Gastrocnemius medialis (tissue), 4 donors: ENCODE data around the gene C4orf33. TPM values are rescaled to one million over a fixed set of nuclear protein-coding genes. Genes with fewer than 3 reads are reported as not detected.

Experiments used
- ATAC-seq, 2 donors: fragments of 150-250 bp; one replicate each; pipeline ENCODE4 v1.9.1; 2016
- DNase-seq, 2 donors: peaks; one replicate each; pipeline ENCODE4 v3.0.0-alpha.2; 2019
- H3K27ac ChIP-seq, 4 donors: fragments of 200-600 bp; sonication (generic); 1 replicate in 1 of 4; 2 replicates in 3 of 4; pipeline ENCODE4 v1.5.1; 2016 to 2018; ENCODE audit warnings: mild to moderate bottlenecking in 2 of 4, moderate library complexity in 1 of 4
- H3K27me3 ChIP-seq, 3 donors: fragments of 200-600 bp; sonication (generic) in 2 of 3; 1 replicate in 1 of 3; 2 replicates in 2 of 3; pipeline versions ENCODE4 v1.5.1 to v1.6.0; 2016 to 2019; ENCODE audit warnings: mild to moderate bottlenecking in 1 of 3, moderate library complexity in 1 of 3
- H3K36me3 ChIP-seq, 2 donors: fragments of 200-600 bp; sonication (generic) in 1 of 2; one replicate each; pipeline ENCODE4 v1.5.1; 2017 to 2018
- H3K4me1 ChIP-seq, 2 donors: fragments of 200-600 bp; sonication (generic) in 1 of 2; one replicate each; pipeline ENCODE4 v1.5.1; 2016 to 2017; ENCODE audit warnings: mild to moderate bottlenecking in 2 of 2
- H3K4me3 ChIP-seq, 4 donors: fragments of 200-600 bp; sonication (generic) in 3 of 4; 1 replicate in 1 of 4; 2 replicates in 3 of 4; pipeline ENCODE4 v1.5.1; 2016 to 2019; ENCODE audit warnings: mild to moderate bottlenecking in 2 of 4
- H3K9me3 ChIP-seq, 3 donors: fragments of 200-600 bp; sonication (generic) in 2 of 3; 1 replicate in 1 of 3; 2 replicates in 2 of 3; pipeline ENCODE4 v1.5.1; 2016 to 2019
- CTCF ChIP-seq, 5 experiments: fragments of 450-650 bp in 3 of 5; fragments of 200-600 bp in 2 of 5; sonication (generic) in 2 of 5; IDR thresholded peaks in 4 of 5; conservative IDR thresholded peaks in 1 of 5; 1 replicate in 4 of 5; 2 replicates in 1 of 5; pipeline ENCODE4 v1.5.1; 2016 to 2019; ENCODE audit warnings: antibody characterized with exemption in 5 of 5, mild to moderate bottlenecking in 3 of 5, moderate library complexity in 3 of 5
- POLR2A ChIP-seq, 2 donors: fragments of 450-650 bp; IDR thresholded peaks; one replicate each; pipeline ENCODE4 v1.6.1; 2017; ENCODE audit warnings: antibody characterized with exemption in 2 of 2, mild to moderate bottlenecking in 2 of 2, moderate library complexity in 2 of 2
- in situ Hi-C, 4 donors: fragments of 200-750 bp; cut with MboI; loops; one replicate each; pipeline versions ENCODE4 v1.15.0 to v1.8.0; 2017; ENCODE audit warnings: low sequenced_read_pairs in 4 of 4
- intact Hi-C: fragments of 100-400 bp; cut with DNase I; formaldehyde crosslinking; loops from one replicate; pipeline ENCODE4 v1.15.1; 2023; ENCODE audit warnings: low total_unique reads
- total RNA-seq, 4 donors: library from RNA; depleted of rRNA; stranded (reverse); fragments of >200 nt; gene quantifications; one replicate each; pipeline versions ENCODE4 v1.1.0 to v1.2.3, GENCODE V29; 2016

The C4orf33 gene
- total RNA-seq, 4 donors from 2014 or later, result 0.53 to 2.2 (median 1.7) TPM

GRCh38 chr4:129143359-129143758 lies 47.4 kb downstream of the C4orf33 start:
- H3K4me3 ChIP-seq, result no peak overlapping the region
- ATAC-seq, result no peak
- no peak overlapping the region for H3K27ac ChIP-seq
- no peaks in the 10 kb centered on the region for H3K9me3 ChIP-seq
- no peaks in the 10 kb centered on the region for H3K36me3 ChIP-seq
- DNase-seq, result no peak
- intact Hi-C loops (no loop called here), in situ Hi-C loops (no loop called here)
- H3K4me1 ChIP-seq, result no peaks in the 10 kb centered on the region
- TF ChIP-seq POLR2A (IDR thresholded peaks at IDR 0.05) (no peak), CTCF (IDR thresholded peaks at IDR 0.05 in 4 of 5, conservative IDR thresholded peaks at IDR 0.05 in 1 of 5) (no peak)
- H3K27me3 ChIP-seq, result no peaks in the 10 kb centered on the region

DNA sequence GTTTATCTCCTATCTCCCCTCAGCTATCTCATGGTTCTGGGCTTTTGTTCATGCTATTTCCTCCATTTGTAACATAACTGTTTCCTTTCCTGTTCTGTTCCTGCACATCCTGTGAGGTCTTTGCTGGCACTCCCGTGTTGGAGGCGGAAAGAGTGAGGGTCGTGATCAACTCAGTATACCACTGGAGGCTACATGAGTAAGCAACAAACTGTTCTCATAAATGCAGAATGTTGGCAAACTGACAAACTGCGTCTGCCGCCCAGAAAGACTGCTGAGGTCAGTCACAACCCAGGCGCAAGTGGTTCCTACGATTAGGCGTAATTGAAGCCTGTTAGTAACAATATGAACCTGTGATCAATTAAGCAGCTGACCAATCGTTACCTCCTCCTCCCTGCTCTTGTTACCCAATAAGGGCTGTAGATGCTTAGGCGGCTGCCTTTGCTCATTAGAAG lies 48.8 kb downstream of the C4orf33 start:
- intact Hi-C loops, result no loop called here

DNA sequence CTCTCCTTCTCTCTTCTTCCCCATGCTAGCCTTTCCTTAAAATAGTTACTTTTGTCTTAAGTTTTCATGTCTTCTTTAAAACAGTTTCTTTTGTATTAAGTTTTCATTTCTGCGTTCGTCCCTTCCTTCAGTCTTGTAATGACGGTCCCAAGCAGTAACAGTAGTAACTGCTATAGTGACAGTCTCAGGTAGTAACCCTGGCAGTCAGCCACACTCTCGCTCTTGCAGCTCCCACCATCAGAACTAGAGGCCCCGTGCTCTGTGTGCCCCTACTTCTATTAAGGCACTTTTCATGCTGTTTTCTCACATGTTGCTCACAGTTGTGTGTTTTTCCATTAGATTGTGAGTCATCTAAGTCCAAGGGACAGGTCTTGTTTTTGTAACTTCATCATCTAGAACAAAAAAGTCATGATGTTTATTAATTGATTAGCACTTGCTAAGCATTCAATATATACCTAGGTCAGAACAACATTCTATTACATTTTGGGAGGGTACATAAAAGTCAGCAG lies 49.3 kb downstream of the C4orf33 start:
- H3K9me3 ChIP-seq, result no peaks in the 10 kb centered on the region
- no peaks in the 10 kb centered on the region for H3K27me3 ChIP-seq
- H3K4me1 ChIP-seq, result no peaks in the 10 kb centered on the region
- intact Hi-C loops, result no loop called here
- no peak overlapping the region for H3K27ac ChIP-seq
- TF ChIP-seq POLR2A (IDR thresholded peaks at IDR 0.05) (no peak), CTCF (IDR thresholded peaks at IDR 0.05 in 4 of 5, conservative IDR thresholded peaks at IDR 0.05 in 1 of 5) (no peak)
- ATAC-seq (no peak), DNase-seq (no peak)
- no peaks in the 10 kb centered on the region for H3K36me3 ChIP-seq
- H3K4me3 ChIP-seq, result no peak overlapping the region
- in situ Hi-C loops, result no loop called here

More for the DNA sequence above, 48.8 kb downstream of the C4orf33 start:
- in situ Hi-C loops, result no loop called here
- Histone ChIP-seq H3K4me1 (no peaks in the 10 kb centered on the region), H3K9me3 (no peaks in the 10 kb centered on the region), H3K36me3 (no peaks in the 10 kb centered on the region), H3K27ac (no peak overlapping the region), H3K27me3 (no peaks in the 10 kb centered on the region), H3K4me3 (no peak overlapping the region)
- ATAC-seq (no peak), DNase-seq (no peak)
- no peak for TF ChIP-seq CTCF (IDR thresholded peaks at IDR 0.05 in 4 of 5, conservative IDR thresholded peaks at IDR 0.05 in 1 of 5)
- TF ChIP-seq POLR2A (IDR thresholded peaks at IDR 0.05), result no peak

- TF ChIP-seq POLR2A (IDR thresholded peaks at IDR 0.05), result no peak
- TF ChIP-seq CTCF (IDR thresholded peaks at IDR 0.05 in 4 of 5, conservative IDR thresholded peaks at IDR 0.05 in 1 of 5), result no peak
- intact Hi-C loops, result no loop called here
- H3K27ac ChIP-seq, result no peak overlapping the region
- DNase-seq (no peak), ATAC-seq (no peak)
- no peaks in the 10 kb centered on the region for H3K27me3 ChIP-seq
- H3K4me3 ChIP-seq, result no peak overlapping the region
- no peaks in the 10 kb centered on the region for H3K9me3 ChIP-seq
- no peaks in the 10 kb centered on the region for H3K4me1 ChIP-seq
- no peaks in the 10 kb centered on the region for H3K36me3 ChIP-seq
- in situ Hi-C loops, result no loop called here
Observed at GRCh38 chr4:129146639-129147038, 50.7 kb downstream of the C4orf33 start.

- intact Hi-C loops, result no loop called here
- H3K36me3 ChIP-seq, result no peaks in the 10 kb centered on the region
- no peaks in the 10 kb centered on the region for H3K27me3 ChIP-seq
- H3K4me3 ChIP-seq, result no peak overlapping the region
- H3K4me1 ChIP-seq, result no peaks in the 10 kb centered on the region
- DNase-seq (no peak), ATAC-seq (no peak)
- no peak overlapping the region for H3K27ac ChIP-seq
- in situ Hi-C loops, result no loop called here
- TF ChIP-seq POLR2A (IDR thresholded peaks at IDR 0.05) (no peak), CTCF (IDR thresholded peaks at IDR 0.05 in 4 of 5, conservative IDR thresholded peaks at IDR 0.05 in 1 of 5) (no peak)
- H3K9me3 ChIP-seq, result no peaks in the 10 kb centered on the region
Observed at GRCh38 chr4:129148892-129149291, 52.9 kb downstream of the C4orf33 start.
